NOMO-1 (cell line): Measurements from ENCODE around the gene GET3.
A peak's percentile ranks its signal among the peaks of the same experiment; 100 is the strongest.

Experiments used
- DNase-seq, 2 experiments: peaks; one replicate each; lab custom pipeline; 2025; ENCODE audit not compliant: unreplicated experiment in 2 of 2; lab: John Stamatoyannopoulos, UW

GET3 gene

DNA sequence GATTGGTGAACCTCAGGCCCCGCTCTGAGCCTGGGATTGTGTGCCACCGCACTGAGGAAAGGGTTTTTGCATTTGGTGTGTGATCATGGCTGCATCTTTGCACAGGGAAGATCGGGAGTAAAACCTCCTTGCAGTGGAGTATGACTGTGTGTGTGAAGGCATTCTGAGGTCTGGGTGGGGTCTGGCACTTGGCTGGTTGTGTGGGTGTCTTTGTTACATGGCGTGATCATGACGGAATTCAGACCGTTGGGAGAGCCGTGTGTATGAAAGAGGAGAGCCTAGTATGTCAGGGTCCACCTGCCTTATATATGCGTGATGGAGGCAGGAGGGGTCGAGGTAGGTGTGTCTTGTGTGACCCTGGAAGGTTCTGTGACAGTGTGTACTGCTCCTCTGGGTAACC, 13.6 kb downstream of the GET3 start:
- DNase-seq, result no peak

DNA sequence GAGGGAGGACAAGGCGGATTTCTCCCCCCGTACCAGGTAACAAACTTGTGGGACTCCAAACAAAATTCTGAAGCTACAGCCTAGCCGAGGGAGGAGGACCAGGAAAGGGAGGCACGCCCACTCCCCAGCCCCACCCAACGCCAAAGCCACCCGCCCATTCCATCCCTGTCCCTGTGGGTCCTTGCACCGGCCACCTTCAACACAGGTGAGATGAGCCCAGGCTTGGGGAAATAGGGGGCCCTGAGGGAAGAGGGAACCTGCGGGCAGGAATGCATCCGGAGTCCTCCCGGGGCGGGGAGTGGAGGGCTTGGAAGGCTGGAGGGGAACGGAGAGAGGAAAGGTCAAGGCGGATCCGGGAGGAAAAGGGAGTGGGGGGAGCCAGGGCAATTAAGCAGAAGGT, 14.3 kb downstream of the GET3 start, which contains the start of gene BEST2:
Gene BEST2 (plus strand): TSS at position 157 of the 400 bp plus-strand sequence. CDS start 802 bp downstream, outside the sequence.
- DNase-seq, result no peak

DNA sequence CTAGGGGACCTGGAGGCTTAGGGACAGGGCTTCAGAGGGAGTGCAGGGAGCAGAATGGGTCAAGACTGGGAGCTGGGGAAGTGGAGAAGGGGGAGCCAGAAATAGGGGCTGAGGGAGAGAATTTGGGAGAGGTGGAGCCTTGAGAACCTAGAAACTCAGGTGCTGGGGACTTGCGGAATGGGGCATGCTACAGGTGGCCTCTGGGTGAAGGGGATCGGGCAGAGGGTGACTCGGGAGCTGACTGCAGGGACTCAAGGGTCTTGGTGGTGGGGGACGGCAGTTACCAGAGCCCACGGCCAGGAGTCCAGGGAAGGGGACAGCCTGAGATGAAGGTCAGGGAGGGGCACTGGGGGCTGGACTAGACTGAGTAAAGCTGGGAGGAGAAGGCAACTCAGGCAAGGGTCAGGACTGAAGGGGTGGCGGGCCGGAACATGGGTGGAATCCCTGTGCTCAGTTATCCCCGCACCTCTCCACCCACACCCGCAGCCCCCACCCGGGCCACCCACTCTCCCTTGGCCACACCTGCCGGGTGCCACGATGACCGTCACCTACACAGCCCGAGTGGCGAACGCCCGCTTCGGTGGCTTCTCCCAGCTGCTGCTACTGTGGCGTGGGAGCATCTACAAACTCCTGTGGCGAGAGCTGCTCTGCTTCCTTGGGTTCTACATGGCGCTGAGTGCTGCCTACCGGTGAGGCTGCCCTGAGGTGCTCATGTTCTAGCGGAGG, 14.9 kb downstream of the GET3 start:
- no peak for DNase-seq

DNA sequence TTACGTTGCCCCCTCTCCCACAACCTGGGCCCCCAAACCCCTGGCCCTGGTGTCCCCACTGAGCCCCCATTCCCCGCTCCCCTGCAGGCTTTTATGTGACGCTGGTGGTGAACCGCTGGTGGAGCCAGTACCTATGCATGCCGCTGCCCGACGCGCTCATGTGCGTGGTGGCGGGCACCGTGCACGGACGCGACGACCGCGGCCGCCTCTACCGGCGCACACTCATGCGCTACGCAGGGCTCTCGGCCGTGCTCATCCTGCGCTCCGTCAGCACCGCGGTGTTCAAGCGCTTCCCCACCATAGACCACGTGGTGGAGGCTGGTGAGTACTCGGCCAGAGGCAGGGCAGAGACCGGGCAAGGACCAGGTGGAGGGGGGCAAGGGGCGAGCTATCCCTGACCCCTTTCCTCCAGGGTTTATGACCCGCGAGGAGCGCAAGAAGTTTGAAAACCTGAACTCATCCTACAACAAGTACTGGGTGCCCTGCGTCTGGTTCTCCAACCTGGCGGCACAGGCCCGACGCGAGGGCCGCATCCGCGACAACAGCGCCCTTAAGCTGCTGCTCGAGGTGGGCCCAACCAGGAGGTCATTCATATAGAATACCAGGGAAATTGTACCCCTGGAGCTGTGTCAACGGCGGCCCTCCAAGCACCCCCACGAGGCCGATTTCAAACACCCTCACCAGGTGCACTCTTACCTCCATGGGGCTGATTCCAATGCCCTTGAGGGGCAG, 17.3 kb downstream of the GET3 start:
- no peak for DNase-seq

DNA sequence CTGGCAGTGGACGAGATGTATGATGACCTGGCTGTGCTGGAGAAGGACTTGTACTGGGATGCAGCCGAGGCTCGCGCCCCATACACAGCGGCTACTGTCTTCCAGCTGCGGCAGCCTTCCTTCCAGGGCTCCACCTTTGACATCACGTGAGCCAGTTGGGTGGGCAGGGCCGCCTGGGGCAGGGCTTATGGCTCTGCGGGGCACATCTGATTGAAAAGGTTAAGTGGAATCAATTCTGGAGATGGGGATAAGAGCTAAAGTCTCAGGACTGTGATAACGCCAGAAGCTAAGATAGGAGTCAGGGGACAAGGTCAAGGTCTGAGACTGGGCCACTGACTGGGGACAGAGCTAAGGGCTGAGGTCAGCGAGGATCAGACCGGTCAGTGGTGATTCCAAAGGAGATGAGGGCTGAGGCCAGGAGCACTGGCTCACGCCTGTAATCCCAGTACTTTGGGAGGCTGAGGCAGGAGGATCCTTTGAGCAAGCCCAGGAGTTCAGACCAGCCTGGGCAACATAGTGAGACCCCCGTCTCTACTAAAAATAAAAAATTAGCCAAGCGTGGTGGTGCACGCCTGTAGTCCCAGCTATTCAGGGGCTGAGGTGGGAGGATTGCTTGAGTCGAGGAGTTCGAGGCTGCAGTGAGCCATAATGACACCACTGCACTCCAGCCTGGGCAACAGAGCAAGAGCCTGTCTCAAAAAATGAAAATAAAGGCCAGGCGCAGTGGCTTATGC, 19.0 kb downstream of the GET3 start:
- no peak for DNase-seq

DNA sequence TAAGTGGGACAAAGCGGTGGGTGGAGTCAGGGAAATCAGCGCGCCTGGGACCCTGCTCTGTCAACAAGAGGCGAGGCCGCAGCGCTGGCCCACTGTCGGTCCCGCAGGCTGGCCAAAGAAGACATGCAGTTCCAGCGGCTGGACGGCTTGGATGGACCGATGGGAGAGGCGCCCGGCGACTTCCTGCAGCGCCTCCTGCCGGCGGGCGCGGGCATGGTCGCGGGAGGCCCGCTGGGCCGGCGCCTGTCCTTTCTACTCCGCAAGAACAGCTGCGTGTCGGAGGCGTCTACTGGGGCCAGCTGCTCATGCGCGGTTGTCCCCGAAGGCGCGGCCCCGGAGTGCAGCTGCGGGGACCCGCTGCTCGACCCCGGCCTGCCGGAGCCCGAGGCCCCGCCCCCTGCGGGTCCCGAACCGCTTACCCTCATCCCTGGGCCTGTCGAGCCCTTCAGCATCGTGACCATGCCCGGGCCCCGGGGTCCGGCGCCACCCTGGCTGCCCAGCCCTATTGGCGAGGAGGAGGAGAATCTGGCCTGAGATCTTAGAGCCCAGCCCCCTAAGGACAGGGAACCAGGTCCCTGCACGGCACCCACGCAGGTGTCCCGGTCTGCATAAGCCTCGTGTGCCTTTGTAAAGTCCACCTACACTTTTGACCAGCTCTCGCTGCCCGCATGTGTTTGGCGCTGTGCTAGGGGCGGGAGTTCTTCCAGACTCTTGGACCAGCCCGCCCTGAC, 20.4 kb downstream of the GET3 start:
- peak; percentile 41 to 65 for DNase-seq

DNA sequence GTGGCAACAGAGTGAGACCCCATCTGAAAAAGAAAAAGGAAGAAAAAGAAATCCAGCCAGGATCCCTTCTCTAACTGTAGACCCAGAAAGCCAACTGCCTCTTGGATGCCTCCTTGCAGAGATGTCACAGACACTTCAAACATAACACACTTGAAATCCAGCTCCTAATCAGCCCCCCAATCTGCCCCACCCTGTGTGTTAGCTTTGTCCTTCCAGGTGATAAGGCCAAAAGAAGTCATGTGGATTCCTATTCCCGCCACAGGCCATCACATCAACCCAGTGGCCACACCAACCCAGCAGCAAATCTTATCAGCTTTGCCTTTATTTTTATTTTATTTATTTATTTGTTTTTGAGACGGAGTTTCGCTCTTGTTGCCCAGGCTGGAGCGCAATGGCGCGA, 22.4 kb downstream of the GET3 start:
- no peak for DNase-seq

DNA sequence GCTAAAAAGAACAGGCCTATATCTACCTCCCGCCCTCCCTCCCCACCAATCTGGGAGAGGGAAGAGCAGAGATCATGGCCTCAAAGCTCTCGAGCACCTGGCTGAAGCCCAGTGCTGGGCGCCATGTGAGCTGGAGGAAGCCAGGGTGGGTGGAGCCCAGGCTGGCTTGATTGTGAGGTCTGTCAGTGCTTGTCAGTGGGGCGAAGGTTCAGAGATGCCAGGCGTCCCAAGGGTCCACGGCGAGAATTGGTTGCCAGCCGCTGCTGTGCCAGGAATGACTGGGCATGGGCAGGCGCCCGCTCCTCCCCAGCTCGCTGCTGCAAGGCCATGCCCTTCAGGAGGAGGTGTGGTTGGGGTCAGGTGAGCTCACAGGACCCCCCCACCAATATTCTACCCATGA, 25.8 kb downstream of the GET3 start:
- DNase-seq, result no peak

DNA sequence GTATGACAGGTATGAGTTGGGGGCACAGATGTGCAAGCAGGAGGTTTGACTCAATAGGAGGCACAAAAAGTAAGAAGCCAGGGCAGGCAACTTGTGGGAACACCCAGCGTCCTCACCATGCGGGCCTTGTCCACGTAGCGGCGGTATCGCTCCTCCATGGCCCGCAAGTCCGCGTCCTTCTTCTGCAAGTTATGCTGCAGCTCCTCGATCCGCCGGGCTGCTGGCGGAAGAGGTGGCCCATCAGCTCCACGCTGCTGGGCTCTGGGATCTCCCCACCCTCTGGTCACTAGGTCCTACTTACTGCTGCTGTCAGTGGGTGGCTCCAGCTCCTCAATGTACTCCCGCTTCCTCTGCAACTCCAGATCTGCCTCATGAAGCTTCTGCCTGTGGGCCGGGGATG, 27.4 kb downstream of the GET3 start:
- no peak for DNase-seq

DNA sequence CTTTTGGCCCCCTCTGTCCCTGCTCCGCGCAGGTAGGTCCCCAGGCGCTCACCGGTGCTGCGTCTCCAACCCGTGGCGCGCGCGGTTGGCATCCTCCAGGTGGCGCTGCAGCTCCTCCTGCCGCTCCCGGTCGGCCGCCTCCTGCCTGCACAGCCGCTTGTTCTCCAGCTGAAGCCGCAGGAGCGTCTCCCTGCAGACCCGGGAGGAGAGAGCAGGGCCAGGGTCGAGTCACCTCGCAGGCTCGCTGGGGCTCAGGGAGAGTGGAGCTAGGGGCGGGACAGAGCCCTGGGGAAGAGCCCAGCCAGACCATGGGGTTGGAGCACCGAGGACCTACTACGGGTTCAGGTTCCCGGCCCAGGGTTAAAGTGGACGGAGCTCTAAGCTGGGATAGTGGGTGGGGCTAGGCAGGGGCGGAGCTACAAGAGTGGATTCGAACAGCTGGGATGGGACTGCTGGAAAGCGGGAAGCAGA, 28.8 kb downstream of the GET3 start:
- peak in 1 of 2 experiments; percentile 38 for DNase-seq

DNA sequence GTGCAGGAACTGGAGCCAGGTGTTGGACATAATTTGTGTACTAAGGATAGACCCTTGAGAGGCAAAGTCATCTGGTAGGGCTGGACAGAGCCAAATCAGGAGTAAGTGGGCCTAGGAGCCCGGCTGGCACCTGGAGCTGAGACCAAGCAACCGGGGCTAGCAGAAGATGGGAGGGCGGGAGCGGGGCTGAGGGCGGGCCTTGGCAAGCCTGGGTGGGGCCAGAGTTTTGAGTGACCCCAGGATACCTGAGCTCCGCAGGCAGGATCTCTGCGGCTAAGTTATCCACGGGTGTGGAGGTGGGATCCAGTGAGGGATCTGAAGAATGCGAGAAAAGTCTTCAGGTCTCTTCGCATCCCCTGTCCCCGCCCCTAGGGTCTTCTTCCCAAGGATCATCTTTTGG, 29.9 kb downstream of the GET3 start:
- DNase-seq, result no peak

DNA sequence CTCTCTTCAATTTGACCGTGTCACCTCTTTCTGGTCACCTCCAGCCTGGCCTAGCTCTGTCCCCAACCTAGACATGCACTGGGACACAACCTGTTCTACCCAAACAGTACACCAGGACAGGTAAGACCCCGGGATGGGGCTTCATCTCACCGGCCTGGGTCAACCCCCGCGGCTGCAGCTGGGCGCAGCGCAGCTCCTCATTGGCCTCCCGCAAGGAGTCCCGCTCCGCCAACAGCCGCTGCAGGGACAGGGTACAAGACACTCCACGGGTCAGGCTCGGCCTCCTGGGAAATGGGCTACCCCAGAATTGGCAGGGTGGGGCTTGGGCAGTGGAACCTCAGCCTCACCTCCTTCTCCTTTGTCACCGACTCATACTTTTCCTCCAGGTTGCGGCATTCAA, 30.4 kb downstream of the GET3 start:
- DNase-seq, result no peak

DNA sequence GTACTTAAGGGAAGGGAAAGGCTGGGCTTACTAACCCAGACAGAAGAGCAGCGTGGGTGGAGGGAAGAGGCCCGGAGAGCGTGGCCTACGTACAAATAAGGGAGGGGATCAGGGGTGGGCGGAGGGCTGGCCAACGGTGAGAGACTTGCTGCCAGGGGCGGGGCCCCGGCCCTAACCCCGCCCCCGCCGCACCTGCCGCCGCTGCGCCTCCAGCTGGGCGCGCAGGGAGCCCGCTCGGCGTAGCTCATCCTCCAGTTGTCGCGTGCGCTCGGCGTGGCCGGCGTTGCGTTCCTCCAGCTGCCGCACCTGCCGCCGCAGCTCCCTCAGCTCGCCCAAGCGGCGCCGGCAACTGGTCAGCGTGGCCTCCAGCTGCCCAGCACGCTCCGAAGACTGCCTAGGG, 32.4 kb downstream of the GET3 start:
- DNase-seq, result no peak

DNA sequence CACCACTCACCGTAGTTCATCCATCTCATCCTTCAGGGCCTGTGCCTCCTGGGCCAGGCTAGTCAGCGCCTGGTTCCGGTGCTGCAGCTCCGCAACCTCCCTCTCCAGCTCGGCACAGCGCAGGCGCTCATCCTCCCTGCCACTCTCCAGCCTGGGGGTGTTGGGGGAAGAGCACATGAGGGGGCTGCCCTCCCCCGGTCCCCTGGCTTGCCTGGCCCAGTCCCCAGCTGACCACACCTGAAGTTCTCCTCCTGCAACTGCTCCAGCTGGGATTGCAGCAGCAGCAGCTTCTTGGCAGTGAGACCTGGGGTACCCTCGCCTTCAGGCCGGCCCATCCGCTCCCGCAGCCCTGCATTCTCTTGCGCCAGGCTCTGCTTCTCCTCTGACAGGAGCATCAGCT, 33.6 kb downstream of the GET3 start:
- no peak for DNase-seq

DNA sequence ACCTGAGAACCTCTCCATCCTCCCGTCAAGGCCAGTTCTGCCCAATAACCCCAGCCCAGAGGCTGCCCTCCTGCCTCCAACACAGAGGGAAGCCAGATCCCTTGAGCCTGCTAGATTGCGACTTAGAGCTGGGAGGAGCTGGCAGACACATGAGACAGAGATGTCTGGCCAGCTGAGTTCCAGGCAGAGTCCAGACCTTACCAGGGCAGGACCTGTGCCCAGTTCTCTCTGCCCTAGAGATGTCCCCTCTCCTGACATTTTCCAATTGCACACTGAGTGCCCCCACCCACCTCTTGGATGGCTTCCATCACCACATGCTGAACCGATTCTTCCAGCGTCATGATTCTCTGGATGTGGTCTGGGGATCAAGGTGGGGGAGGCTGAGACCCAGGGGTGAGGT, 35.0 kb downstream of the GET3 start:
- no peak for DNase-seq

DNA sequence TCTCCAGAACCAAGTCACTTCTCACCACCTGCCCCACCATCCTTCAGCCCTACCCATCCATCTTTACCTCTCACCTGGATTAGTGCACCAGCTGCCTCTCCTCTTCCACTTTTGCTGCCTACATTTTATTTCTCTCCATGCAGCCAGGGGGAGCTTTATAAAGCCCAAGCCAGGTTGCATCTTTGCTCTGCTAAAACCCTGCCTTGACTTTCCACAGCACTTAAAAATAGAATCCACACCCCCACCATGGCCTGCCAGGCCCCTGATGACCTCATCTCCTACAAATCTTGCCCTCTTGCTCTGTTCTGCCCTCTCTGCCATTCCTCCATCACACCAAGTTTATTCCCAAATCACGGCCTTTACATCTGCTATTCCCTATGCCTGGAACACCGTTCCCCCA, 36.3 kb downstream of the GET3 start:
- DNase-seq, result peak in 1 of 2 experiments; percentile 19

DNA sequence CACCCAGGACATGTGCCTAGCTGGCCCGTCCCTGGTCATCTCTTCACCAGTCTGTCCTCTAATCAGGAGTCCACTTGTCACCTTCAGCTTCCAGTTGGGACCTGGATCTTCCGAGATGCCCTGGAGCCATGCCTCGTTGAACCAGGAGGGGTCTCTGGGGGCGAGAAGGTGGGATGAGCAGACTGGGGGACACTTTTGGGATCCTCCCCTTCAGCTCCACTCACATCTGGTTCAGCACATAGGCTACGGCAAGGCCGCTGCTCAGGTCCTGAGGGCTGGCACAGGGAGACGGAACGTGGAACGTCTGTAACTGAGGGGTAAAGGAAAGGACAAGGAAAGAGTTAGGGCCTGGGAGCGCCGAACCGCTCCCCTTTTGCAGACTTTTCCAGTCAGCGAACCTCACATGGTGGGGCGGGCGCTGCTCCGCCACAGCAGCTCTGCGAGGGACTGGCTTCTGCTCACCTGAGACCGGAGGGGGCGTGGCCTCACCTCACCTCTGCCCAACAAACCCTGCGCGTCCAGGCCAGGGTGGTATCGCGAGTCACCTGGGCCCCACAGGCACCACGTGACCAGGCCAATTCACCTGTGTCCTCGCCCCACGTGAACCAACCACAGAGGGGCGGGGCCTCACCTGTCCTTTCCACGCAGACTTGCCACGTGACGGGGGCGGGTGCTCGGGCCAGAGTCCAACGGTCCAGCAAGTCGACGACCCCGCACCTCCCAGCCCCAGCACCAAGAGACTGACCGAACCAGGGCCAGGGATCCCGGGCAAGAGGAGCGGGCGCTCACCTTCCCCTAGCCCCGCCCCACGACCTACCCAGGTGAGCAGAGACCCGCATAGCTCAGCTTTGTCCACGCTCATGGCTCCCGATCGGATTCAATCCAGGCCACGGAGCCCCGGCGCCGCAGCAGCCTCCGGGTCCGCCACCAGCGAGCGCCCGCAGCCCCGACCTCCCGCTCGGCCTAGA, 37.6 kb downstream of the GET3 start, which contains the start of gene HOOK2:
Gene HOOK2 (minus strand): TSS at position 965 of the 968 bp plus-strand sequence. CDS start 103 bp downstream, at position 862.
- no peak for DNase-seq

DNA sequence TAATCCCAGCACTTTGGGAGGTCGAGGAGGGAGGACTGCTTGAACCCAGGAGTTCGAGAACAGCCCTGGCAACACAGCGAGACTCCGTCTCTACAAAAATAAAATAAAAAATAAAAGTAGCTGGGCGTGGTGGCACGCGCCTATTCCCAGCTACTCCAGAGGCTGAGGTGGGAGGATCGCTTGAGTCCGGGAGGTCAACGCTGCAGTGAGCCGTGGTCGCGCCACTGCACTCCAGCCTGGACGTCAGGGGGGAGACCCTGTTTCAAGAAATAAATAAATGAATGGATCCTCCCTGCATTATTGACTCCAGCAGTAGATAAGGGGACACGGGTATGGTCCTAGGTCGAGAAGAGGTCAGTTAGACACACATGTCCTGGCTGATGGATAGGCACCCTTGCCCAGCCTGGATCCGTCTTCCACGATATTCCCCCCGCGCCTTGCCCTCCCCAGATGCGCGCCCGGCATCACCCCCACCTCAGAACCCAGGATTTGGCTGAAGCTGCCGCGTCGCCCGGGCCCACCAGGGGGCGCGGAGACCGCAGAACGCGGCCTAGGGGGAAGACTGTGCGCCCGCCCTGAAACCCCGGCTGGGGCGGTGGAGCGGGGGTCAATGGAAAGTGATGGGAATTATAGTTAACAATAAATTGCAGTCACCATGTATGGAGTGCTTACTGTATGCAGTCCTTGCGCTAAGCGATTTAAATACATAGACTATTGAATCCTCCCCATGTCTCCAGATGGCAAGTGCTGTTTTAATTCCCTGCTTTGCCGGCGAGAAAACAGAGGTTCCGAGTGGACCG, 40.1 kb downstream of the GET3 start:
- peak; percentile 61 to 82 for DNase-seq
